ENCODE results near the gene ZNF524.
"Not testable (repeated sequence)": the region's sequence is repeated elsewhere in the genome, so short reads cannot be mapped to it uniquely, and the experiment has no call there.

Gene ZNF524

DNA sequence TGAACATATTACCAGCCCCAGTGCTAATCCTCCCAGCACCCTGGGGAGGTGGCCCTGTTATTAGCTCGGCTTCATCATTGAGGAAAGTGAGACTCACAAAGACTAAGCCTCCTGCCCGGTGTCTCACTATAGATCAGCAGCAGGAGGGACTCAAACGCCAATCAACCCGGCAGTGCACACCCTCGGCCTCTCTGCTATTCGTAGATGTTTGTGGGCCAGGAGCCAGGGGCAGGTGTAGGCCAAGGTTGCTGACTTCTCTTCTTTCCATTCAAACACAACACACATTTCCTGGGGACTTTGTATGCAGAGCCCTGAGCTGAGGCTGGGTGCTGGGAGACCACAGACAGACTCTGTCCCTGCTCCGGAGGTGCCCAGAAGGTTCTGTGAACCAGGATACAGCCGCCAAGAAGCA is 45.3 kb upstream of the ZNF524 start:
- TF ChIP-seq, protein P1, sequence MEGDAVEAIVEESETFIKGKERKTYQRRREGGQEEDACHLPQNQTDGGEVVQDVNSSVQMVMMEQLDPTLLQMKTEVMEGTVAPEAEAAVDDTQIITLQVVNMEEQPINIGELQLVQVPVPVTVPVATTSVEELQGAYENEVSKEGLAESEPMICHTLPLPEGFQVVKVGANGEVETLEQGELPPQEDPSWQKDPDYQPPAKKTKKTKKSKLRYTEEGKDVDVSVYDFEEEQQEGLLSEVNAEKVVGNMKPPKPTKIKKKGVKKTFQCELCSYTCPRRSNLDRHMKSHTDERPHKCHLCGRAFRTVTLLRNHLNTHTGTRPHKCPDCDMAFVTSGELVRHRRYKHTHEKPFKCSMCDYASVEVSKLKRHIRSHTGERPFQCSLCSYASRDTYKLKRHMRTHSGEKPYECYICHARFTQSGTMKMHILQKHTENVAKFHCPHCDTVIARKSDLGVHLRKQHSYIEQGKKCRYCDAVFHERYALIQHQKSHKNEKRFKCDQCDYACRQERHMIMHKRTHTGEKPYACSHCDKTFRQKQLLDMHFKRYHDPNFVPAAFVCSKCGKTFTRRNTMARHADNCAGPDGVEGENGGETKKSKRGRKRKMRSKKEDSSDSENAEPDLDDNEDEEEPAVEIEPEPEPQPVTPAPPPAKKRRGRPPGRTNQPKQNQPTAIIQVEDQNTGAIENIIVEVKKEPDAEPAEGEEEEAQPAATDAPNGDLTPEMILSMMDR (IDR thresholded peaks at IDR 0.05; ENCODE audit: extremely low read depth, missing control alignments), result no peak
- DNase-seq (ENCODE audit: low spot score), result no peak

DNA sequence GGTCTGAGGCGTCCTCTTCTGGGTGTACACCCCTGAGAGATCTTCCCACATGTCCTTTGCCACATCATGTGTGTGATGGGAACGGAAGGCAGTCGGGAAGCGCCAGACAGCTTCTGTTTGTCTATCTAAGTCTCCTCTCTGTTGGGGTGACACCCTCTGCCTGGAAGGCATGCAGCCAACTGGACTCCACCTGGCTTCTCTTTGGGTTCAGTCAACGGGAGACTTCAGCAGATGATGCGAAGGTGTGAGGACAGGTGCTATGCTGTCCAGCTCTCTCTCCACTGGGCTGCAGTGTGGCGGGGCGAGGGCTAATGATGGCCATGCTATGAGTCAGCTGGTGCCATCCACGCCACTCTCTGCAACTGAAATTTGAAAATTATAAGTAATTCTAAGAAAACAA is 40.4 kb upstream of the ZNF524 start:
- TF ChIP-seq, protein P1 (IDR thresholded peaks at IDR 0.05; ENCODE audit: extremely low read depth, missing control alignments), result no peak
- DNase-seq (ENCODE audit: low spot score), result no peak

DNA sequence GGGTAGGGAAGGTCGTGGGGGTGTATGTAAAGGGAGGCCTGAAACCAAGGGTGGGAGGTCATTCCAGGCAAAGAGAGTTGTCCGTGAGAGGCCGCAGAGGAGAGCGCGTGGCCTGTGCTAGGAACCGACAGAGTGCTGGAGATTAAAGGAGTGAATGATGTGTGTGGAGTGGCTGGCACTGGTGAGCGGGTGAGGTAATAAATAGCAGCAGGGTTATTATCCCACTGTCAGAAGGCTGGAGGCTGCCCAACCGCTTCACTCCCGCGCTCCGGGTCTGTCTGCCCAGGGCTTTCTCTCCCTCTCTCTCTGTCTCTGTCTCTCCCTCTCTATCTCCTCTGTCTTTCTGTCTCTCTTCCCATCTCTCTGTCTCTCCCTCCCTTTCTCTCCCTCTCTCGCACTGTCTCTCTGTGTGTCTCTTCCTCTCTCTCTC is 36.8 kb upstream of the ZNF524 start:
- no peak for DNase-seq (ENCODE audit: low spot score)

DNA sequence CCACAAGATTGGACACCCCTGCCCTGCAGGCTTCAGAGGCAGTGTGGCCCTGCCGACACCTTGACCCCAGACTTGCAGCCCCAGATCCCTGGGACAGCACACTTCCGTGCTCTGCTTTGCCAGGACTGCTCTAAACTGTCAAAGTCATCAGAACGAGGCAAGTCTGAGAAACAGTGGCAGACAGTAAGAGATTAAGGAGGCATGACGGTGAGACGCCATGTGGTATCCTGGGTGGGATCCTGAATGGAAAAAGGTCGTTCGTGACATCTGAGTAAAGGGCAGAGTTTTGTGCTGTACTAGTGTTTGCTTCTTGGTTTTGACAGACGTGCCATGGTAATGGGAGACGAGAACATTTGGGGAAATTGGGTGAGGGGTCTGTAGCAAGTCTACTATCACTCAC is 33.3 kb upstream of the ZNF524 start:
- TF ChIP-seq, protein P1 (IDR thresholded peaks at IDR 0.05; ENCODE audit: extremely low read depth, missing control alignments), result no peak
- DNase-seq (ENCODE audit: low spot score), result no peak

More for the DNA sequence above, 36.8 kb upstream of the ZNF524 start:
- TF ChIP-seq, protein P1 (IDR thresholded peaks at IDR 0.05; ENCODE audit: extremely low read depth, missing control alignments), result no peak

DNA sequence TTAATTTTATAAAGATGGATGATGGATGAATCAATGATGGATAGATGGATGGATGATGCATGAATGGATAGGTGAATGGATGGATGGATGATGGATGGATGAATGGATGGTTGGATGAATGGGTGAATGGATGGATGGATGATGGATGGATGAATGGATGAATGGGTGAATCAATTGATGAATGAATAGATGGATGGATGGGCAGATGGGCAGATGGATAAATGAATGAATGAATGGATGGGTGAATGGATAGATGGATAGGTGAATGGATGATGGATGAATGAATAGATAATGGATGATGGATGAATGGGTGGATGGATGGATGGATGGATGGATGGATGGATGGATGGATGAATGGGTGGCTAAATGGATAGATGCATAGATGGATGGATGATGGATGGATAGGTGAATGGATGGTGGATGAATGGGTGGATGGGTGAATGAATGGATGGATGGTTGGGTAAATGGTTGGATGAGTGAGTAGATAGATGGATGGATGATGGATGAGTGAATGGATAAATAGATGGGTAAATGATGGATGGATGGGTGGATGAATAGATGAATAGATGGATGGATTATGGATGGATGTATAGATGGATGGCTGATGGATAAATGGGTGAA is 32.3 kb upstream of the ZNF524 start:
- TF ChIP-seq, protein P1 (IDR thresholded peaks at IDR 0.05; ENCODE audit: extremely low read depth, missing control alignments), result no peak
- no peak for DNase-seq (ENCODE audit: low spot score)

DNA sequence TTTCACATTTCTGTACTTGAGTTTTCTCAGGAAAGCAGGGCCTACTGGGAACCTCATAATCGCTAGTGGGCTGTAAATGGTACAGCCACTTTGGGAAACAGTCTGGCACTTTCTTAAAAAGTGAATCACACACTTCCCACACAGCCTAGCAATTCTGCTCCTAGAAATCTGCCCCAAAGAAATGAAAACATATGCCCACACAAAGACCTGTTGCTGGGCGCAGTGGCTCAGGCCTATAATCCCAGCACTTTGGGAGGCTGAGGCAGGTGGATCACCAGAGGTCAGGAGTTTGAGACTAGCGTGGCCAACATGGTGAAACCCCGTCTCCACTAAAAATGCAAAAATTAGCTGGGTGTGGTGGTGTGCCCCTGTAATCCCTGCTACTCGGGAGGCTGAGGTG is 30.6 kb upstream of the ZNF524 start:
- not testable (repeated sequence) for DNase-seq (ENCODE audit: low spot score)

DNA sequence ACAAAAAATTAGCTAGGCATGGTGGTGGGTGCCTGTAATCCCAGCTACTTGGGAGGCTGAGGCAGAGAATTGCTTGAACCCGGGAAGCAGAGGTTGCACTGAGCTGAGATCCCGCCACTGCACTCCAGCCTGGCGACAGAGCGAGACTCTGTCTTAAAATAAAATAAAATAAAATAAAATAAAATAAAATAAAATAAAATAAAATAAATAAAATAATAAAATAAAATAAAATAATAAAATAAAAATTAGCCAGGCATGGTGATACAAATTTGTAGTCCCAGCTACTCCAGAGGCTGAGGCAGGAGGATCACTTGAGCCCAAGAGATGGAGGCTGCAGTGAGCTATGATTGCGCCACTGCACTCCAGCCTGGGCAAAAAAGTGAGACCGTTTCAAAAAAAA is 26.2 kb upstream of the ZNF524 start:
- not testable (repeated sequence) for DNase-seq (ENCODE audit: low spot score)

DNA sequence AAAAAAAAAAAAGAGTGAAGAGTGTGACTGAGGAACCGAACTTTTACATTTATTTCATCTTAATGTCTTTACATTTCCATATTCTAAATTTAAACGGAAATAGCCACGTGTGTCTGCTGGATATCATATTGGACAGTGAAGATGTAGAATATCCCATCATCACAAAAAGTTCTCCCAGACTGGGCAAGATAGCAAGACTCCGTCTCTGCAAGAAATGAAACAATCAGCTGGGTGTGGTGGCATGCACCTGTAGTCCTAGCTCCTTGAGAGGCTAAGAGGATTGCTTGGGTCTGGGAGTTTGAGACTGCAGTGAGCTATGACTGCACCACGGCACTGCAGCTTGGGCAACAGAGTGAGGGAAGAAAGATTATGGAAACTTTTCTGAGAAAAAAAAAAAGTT is 23.3 kb upstream of the ZNF524 start:
- DNase-seq (ENCODE audit: low spot score), result no peak
- TF ChIP-seq, protein P1 (IDR thresholded peaks at IDR 0.05; ENCODE audit: extremely low read depth, missing control alignments), result no peak
